Ascending aorta (tissue), 2 donors: Measurements from ENCODE around the gene NR2F1-AS1. TPM values are rescaled to one million over a fixed set of nuclear protein-coding genes. Genes with fewer than 3 reads are reported as not detected.

ENCODE experiments used
- DNase-seq, 2 donors: peaks; one replicate each; pipeline ENCODE4 v3.0.0-alpha.2; 2019; ENCODE audit warnings: low spot score in 2 of 2
- H3K27ac ChIP-seq, 2 donors: fragments of 200-600 bp; sonication (generic); one replicate each; pipeline ENCODE4 v1.5.1; 2016 to 2017; ENCODE audit warnings: mild to moderate bottlenecking in 1 of 2
- H3K27me3 ChIP-seq: fragments of 200-600 bp; sonication (generic); one replicate; pipeline ENCODE4 v1.5.1; 2017
- H3K36me3 ChIP-seq, 2 donors: fragments of 200-600 bp; sonication (generic); one replicate each; pipeline ENCODE4 v1.5.1; 2016
- H3K4me1 ChIP-seq, 2 donors: fragments of 200-600 bp; sonication (generic); one replicate each; pipeline ENCODE4 v1.5.1; 2016 to 2017; ENCODE audit warnings: mild to moderate bottlenecking in 1 of 2
- H3K4me3 ChIP-seq, 2 donors: fragments of 200-600 bp; sonication (generic); one replicate each; pipeline ENCODE4 v1.5.1; 2016 to 2017; ENCODE audit warnings: mild to moderate bottlenecking in 1 of 2
- H3K9me3 ChIP-seq, 2 donors: fragments of 200-600 bp; sonication (generic); one replicate each; pipeline ENCODE4 v1.5.1; 2016
- intact Hi-C: fragments of 100-400 bp; cut with DNase I; formaldehyde crosslinking; loops from one replicate; pipeline ENCODE4 v1.15.1; 2023
- total RNA-seq: library from RNA; depleted of rRNA; stranded (reverse); fragments of >200 nt; gene quantifications from one replicate; pipeline ENCODE4 v1.1.0, GENCODE V29; 2016
- TF ChIP-seq, protein P1 (sequence below), 3 experiments: fragments of 200-600 bp in 2 of 3; fragments of 450-650 bp in 1 of 3; sonication (generic) in 2 of 3; IDR thresholded peaks; one replicate each; pipeline ENCODE4 v1.5.1; 2016 to 2019; ENCODE audit warnings: antibody characterized with exemption in 3 of 3, mild to moderate bottlenecking in 1 of 3, moderate library complexity in 1 of 3

NR2F1-AS1 gene
- total RNA-seq, 1 donor from 2014 or later: 0.85 TPM

- TF ChIP-seq, protein P1, sequence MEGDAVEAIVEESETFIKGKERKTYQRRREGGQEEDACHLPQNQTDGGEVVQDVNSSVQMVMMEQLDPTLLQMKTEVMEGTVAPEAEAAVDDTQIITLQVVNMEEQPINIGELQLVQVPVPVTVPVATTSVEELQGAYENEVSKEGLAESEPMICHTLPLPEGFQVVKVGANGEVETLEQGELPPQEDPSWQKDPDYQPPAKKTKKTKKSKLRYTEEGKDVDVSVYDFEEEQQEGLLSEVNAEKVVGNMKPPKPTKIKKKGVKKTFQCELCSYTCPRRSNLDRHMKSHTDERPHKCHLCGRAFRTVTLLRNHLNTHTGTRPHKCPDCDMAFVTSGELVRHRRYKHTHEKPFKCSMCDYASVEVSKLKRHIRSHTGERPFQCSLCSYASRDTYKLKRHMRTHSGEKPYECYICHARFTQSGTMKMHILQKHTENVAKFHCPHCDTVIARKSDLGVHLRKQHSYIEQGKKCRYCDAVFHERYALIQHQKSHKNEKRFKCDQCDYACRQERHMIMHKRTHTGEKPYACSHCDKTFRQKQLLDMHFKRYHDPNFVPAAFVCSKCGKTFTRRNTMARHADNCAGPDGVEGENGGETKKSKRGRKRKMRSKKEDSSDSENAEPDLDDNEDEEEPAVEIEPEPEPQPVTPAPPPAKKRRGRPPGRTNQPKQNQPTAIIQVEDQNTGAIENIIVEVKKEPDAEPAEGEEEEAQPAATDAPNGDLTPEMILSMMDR (IDR thresholded peaks at IDR 0.05): no peak
- Histone ChIP-seq H3K27ac (no peak overlapping the region), H3K36me3 (no peaks in the 10 kb centered on the region), H3K9me3 (no peaks in the 10 kb centered on the region), H3K27me3 (peaks cover 8% of the 10 kb centered on the region), H3K4me1 (peaks cover 10 to 14% of the 10 kb centered on the region in 2 donors), H3K4me3 (no peak overlapping the region)
- no peak for DNase-seq
- intact Hi-C loops: no loop called here
These were observed 3.8 kb downstream of the NR2F1-AS1 start for GRCh38 chr5:93576994-93577853.

DNA sequence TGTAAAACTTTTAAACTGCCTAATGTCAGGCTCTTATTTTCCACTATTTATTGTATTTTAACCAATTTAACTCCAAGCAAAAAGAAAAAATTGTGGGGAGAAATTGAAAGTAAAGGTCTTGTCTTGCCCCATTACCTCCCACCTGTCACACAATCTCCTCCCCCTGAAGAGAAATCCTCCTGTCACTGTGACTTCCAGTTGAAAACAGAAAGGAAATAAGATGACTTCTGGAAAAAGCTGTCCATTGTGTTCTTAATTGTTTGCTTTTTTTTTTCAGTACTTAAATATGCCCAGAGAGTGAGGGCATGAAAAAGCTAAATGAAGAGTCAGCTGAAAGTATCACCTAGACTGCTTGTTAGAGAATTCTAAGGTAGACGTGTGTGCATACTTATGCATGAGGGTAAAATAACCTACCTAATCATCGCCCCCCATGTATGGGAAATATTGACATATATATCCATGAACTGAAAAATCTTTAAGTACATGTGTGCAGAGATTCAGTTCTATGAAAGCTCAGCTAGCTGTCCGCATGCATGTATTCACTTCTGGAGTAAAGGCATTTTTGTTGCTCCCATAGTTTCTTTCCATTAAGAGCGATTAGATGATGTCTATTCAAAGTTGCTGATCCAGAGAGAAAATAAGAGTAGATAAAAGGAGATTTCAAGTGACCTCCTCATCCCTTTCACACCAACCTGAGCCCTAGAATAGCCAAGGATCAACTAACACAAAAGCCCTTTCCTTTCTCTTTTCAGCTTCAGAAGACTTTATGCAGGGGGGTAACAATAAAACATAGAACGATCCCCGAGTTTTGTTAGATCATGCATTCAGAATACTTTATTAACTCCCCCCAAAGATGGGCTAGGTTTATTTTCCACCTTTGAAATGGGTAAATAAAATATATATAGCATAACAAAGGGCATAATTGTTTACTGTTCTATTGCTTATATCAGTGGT lies 5.3 kb downstream of the NR2F1-AS1 start:
- H3K9me3 ChIP-seq: no peaks in the 10 kb centered on the region
- peaks cover 6 to 10% of the 10 kb centered on the region in 2 donors for H3K4me1 ChIP-seq
- H3K36me3 ChIP-seq: no peaks in the 10 kb centered on the region
- H3K4me3 ChIP-seq: no peak overlapping the region
- no peak overlapping the region for H3K27ac ChIP-seq
- intact Hi-C loops: no loop called here
- DNase-seq: no peak
- TF ChIP-seq, protein P1 (IDR thresholded peaks at IDR 0.05): no peak
- peaks cover 16% of the 10 kb centered on the region for H3K27me3 ChIP-seq

GRCh38 chr5:93574491-93575305 lies 6.3 kb downstream of the NR2F1-AS1 start:
- Histone ChIP-seq H3K4me1 (peaks cover 0 to 6% of the 10 kb centered on the region in 2 donors), H3K36me3 (no peaks in the 10 kb centered on the region), H3K4me3 (no peak overlapping the region), H3K9me3 (no peaks in the 10 kb centered on the region), H3K27me3 (peaks cover 14% of the 10 kb centered on the region), H3K27ac (no peak overlapping the region)
- no peak for DNase-seq
- intact Hi-C loops: no loop called here
- TF ChIP-seq, protein P1 (IDR thresholded peaks at IDR 0.05): no peak

DNA sequence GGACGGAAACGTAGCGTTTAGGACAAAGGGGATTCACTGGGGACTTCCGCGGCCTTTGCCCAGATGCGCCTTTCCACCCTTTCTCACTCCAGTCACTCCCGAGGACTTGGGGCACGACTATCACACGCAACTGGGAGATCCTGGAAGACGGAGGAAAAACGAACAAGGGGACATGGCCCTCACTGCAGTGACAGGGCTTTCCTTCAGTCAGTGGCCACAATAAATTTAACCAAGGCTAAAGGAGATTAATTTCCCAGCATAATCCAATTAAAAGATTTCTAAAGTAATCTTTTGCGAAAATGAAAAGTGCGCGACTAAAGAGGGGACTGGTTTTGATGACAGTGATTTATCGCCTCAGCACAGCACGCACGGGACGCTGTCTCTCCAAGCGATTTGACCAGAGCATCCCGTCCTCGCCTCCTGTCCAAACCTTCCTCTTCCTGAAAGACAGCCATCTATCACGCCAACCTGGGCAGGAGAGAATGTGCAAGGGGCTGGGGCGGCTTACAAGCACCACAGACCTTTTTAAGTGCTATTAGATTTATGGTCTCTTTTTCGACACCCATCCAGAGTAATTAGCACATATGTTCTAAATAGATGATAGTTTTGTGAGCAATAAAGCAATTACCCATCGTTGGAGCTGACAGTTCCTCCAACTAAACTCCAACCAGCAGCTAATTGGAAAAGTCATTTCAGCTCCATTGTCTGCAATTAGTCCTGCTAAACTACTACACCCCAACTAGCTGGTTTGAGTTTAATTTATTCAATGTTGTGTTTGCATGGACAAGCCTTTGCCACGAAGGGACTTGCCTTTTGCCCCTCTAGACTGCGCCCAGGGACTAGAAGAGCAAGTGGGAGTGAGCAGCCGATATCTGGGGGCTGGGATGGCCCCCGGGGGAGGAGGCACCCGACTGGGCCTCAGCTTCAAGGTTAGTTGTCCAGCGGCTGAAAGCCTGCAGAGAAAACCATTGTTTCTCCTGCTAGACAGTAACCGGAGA lies 7.4 kb downstream of the NR2F1-AS1 start:
- no peak overlapping the region for H3K4me3 ChIP-seq
- intact Hi-C loops: no loop called here
- H3K9me3 ChIP-seq: no peaks in the 10 kb centered on the region
- H3K4me1 ChIP-seq: no peaks in the 10 kb centered on the region
- H3K27me3 ChIP-seq: peaks cover 14% of the 10 kb centered on the region
- no peaks in the 10 kb centered on the region for H3K36me3 ChIP-seq
- no peak overlapping the region for H3K27ac ChIP-seq
- TF ChIP-seq, protein P1 (IDR thresholded peaks at IDR 0.05): no peak
- DNase-seq: no peak
